ENCODE results near the gene TNFAIP2. TPM values are rescaled to one million over a fixed set of nuclear protein-coding genes. Genes with fewer than 3 reads are reported as not detected.

The TNFAIP2 gene
- total RNA-seq, 4 donors from 2014 or later, result 56.0 to 215 (median 144) TPM

DNA sequence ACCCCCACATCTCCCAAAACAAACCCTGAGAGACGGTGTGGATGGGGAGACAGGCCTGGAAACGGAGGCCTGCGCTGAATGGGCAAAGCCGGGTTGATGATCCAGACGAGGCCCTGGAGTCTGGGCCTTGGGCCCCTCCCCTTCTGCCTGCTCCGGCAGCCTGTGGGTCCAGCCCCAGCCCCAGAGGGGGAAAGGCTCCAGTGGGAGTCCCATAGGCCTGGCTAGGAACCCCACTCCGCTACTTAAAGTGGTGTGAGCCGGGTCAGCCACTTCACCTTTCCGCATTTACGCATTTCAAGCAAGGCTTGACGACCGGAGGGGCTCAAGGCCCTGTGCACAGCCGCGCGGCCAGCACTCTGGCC is 695 bp upstream of the TNFAIP2 start:
- TF ChIP-seq, protein P1, sequence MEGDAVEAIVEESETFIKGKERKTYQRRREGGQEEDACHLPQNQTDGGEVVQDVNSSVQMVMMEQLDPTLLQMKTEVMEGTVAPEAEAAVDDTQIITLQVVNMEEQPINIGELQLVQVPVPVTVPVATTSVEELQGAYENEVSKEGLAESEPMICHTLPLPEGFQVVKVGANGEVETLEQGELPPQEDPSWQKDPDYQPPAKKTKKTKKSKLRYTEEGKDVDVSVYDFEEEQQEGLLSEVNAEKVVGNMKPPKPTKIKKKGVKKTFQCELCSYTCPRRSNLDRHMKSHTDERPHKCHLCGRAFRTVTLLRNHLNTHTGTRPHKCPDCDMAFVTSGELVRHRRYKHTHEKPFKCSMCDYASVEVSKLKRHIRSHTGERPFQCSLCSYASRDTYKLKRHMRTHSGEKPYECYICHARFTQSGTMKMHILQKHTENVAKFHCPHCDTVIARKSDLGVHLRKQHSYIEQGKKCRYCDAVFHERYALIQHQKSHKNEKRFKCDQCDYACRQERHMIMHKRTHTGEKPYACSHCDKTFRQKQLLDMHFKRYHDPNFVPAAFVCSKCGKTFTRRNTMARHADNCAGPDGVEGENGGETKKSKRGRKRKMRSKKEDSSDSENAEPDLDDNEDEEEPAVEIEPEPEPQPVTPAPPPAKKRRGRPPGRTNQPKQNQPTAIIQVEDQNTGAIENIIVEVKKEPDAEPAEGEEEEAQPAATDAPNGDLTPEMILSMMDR (IDR thresholded peaks at IDR 0.05), result no peak
- no peak for DNase-seq (ENCODE audit: low spot score)
- ATAC-seq (ENCODE audit: low FRiP score), result peak; percentile 13

DNA sequence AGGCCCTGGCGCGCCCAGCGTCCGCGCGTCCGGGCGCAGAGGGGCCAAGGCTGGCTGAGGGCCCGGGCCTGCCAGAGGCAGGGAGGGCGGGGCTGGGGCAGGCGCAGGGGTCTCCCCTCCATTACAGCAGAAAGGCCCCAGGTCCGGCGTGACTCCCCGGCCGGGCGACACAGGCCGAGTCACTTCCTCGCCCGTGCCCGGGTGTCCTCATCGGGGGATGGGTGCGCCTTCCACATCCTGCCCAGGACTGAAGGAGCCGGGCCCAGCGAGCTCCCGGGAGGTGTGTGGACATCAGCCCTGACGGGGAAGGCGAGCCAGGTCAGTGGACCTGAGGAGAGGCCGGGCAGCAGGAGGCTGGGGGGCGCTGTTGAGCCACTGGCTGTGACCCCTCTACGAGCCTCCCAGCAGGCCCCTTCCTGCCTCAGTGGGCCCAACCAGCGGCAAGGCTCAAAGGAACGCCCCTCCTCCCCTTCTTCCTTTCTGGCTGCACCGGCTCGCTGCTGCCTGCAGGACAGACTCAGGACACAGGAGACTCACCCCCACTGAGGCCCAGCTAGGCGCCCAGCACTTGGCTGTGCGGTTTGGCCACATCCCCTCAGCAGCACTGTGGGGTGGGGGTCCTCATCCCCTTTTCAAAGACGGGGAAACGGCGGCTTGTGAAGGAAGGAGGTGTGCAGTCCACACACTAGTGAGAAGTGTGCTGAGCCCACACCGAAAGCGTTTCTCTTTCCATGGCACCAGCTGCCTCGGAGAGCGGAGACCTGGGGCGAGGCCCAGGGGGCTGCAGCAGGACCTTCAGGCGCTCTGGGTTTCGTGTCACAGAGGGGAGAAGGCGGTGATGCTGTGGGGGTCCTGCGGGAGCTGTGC is 606 bp downstream of the TNFAIP2 start:
- TF ChIP-seq, protein P1 (IDR thresholded peaks at IDR 0.05), result peak in 1 of 3 donors; percentile 25
- DNase-seq (ENCODE audit: low spot score) (no peak), ATAC-seq (ENCODE audit: low FRiP score) (peak; percentile 10)

DNA sequence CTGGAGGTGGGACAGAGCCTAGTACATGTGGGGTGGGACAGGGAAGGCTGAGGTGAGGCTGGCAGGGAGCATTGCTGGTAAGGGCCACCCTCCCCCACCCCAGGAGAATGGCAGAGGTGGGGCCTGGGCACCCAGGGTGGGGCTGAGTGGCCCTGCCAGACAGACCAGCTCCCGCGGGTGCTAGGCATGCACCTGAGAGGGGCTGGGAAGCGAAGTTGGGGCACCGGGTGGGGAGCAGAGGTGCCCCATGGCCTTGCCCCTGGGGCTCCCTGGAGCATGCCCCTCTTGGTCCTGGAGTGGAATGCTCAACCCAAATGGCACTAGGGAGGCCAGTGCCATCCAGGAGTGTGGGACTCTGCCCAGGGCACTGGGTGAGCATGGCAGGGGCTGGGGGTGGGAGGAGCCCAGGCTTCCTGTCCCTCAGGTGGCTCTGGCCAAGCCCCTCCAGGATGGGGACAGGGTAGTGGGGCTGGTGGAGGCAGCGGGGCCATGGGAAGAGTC is 1.3 kb downstream of the TNFAIP2 start:
- TF ChIP-seq, protein P1 (IDR thresholded peaks at IDR 0.05), result no peak
- DNase-seq (ENCODE audit: low spot score) (no peak), ATAC-seq (ENCODE audit: low FRiP score) (no peak)

DNA sequence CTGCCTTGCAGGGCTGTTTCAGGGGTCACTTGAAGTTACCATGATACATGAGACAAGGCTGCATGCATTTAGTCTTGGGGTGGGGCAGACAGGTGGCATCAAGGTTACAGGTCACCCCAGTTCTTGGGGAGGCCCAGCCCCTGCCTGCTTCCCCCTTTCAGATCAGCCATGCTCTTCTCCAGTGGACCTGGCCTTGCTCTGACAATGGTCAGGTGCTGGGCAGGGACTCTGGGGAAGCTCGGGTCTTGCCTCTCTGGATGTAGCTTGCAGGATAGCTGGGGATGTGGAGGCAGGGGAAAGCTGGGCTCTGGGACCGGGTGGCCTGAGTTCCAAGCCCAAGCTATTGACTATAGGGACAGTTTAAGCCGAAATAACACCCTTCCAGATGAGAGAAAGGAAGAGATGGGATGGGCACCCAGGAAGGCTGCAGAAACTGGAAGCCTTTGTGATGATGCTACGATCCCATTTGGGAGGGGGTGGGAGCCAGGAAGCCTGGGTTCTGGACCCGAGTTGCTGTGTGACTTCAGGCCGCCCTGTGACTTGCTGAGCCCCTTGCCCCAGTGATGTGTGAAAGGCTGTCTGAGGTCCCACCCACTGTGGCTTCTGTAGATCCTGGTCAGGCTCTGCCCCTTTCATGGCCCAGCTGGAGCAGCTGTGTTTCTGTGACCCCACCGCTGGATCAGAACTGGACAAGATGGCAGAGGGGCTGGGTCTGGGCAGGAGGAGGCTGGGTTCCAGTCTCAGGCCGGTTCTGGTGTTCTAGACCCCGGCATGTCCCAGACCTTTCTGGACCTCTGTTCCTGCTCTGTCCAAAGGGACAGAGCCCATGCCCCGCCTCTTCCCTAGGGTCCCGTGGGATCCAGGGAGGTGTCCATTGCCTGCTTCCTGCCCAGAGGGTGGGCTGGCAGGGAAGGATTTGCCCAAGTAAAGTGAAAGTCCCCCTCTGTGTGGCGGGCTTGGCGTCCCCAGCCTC is 2.1 kb downstream of the TNFAIP2 start:
- TF ChIP-seq, protein P1 (IDR thresholded peaks at IDR 0.05), result no peak
- DNase-seq (ENCODE audit: low spot score) (no peak), ATAC-seq (ENCODE audit: low FRiP score) (no peak)

DNA sequence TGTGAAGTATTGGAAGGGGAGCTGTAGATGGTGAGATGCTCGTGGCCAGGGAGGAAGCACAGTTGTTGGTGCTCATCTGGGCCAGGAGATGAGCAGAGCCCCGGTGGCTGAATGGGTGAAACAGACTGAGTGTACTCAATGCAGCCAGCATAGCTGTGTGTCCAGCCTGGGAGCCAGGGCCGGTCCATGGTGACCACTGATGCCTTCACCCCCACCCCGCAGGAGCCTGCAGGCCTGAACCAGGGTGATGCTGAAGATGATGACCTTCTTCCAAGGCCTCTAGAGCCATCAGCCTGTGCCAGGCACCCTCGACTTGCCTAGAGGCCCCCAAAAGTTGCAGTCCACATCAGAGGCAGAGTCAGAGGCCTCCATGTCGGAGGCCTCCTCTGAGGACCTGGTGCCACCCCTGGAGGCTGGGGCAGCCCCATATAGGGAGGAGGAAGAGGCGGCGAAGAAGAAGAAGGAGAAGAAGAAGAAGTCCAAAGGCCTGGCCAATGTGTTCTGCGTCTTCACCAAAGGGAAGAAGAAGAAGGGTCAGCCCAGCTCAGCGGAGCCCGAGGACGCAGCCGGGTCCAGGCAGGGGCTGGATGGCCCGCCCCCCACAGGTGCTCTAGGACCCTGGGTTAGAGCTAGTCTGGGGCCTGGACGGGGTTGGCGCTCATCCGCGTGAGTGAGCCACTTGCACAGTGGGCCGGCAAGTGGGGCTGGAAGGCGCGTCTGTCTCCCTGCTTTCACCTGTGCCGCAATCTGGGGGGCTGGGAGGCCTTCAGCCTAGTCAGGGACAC is 3.0 kb downstream of the TNFAIP2 start:
- DNase-seq (ENCODE audit: low spot score), result no peak
- no peak for ATAC-seq (ENCODE audit: low FRiP score)
- TF ChIP-seq, protein P1 (IDR thresholded peaks at IDR 0.05), result no peak

DNA sequence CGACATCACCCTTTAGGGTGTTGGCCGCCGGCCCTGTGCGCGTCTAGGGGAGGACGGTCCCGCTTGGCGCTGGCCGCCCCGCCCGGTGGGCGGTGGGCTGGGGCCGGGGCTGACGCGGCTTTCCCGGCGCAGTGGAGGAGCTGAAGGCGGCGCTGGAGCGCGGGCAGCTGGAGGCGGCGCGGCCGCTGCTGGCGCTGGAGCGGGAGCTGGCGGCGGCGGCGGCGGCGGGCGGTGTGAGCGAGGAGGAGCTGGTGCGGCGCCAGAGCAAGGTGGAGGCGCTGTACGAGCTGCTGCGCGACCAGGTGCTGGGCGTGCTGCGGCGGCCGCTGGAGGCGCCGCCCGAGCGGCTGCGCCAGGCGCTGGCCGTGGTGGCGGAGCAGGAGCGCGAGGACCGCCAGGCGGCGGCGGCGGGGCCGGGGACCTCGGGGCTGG is 3.6 kb downstream of the TNFAIP2 start:
- TF ChIP-seq, protein P1 (IDR thresholded peaks at IDR 0.05), result no peak
- ATAC-seq (ENCODE audit: low FRiP score) (no peak), DNase-seq (ENCODE audit: low spot score) (no peak)
